SK-N-SH treated with all-trans-retinoic acid at 6 μM for 48 hours (cell line): Measurements from ENCODE around the gene TNS2.

Source experiments
- ATAC-seq: fragments of 200-7000 bp; cut with Tn5 transposase; 3 replicates; pipeline ENCODE4 v1.9.1; 2020; ENCODE audit warnings: mild to moderate bottlenecking, moderate library complexity
- ARNTL ChIP-seq: fragments of 450-650 bp; formaldehyde crosslinking; IDR thresholded peaks from 2 replicates; pipeline ENCODE4 v1.5.0; 2020; ENCODE audit warnings: low read depth, mild to moderate bottlenecking, moderate library complexity, borderline replicate concordance
- BACH2 ChIP-seq: fragments of 250-450 bp; sonication (Bioruptor Pico); IDR thresholded peaks from 2 replicates; pipeline ENCODE4 v1.9.0; 2021; ENCODE audit warnings: mild to moderate bottlenecking, borderline replicate concordance
- CSDC2 ChIP-seq: fragments of 250-450 bp; sonication (Bioruptor Pico); IDR thresholded peaks from 2 replicates; pipeline ENCODE4 v1.5.0; 2020; ENCODE audit warnings: mild to moderate bottlenecking, moderate library complexity
- CSRNP3 ChIP-seq: fragments of 250-450 bp; sonication (Bioruptor Pico); IDR thresholded peaks from 2 replicates; pipeline ENCODE4 v1.5.1; 2021; ENCODE audit warnings: mild to moderate bottlenecking, moderate library complexity
- ESRRG ChIP-seq: fragments of 250-450 bp; sonication (Bioruptor Pico); IDR thresholded peaks from 2 replicates; pipeline ENCODE4 v1.6.1; 2021; ENCODE audit warnings: mild to moderate bottlenecking
- ISL1 ChIP-seq: fragments of 250-450 bp; sonication (Bioruptor Pico); IDR thresholded peaks from 2 replicates; pipeline ENCODE4 v2.1.2; 2022; ENCODE audit warnings: mild to moderate bottlenecking, moderate library complexity
- OSR1 ChIP-seq: fragments of 250-450 bp; sonication (Bioruptor Pico); IDR thresholded peaks from 2 replicates; pipeline ENCODE4 v1.8.0; 2022; ENCODE audit warnings: moderate library complexity, mild to moderate bottlenecking, inconsistent platforms
- POU6F1 ChIP-seq: fragments of 250-450 bp; sonication (Bioruptor Pico); IDR thresholded peaks from 2 replicates; pipeline ENCODE4 v1.8.0; 2021; ENCODE audit warnings: low read depth, mild to moderate bottlenecking, moderate library complexity, borderline replicate concordance
- PPARA ChIP-seq: fragments of 250-450 bp; sonication (Bioruptor Pico); IDR thresholded peaks from 2 replicates; pipeline ENCODE4 v1.5.0; 2020; ENCODE audit warnings: mild to moderate bottlenecking, borderline replicate concordance
- RARB ChIP-seq: fragments of 250-450 bp; sonication (Bioruptor Pico); IDR thresholded peaks from 2 replicates; pipeline ENCODE4 v1.8.0; 2021; ENCODE audit warnings: mild to moderate bottlenecking, moderate library complexity
- TCF4 ChIP-seq: fragments of 250-450 bp; sonication (Bioruptor Pico); IDR thresholded peaks from 2 replicates; pipeline ENCODE4 v1.8.0; 2021; ENCODE audit warnings: mild to moderate bottlenecking, moderate library complexity, borderline replicate concordance
- TOX ChIP-seq: fragments of 250-450 bp; sonication (Bioruptor Pico); IDR thresholded peaks from 2 replicates; pipeline ENCODE4 v1.8.0; 2021; ENCODE audit warnings: mild to moderate bottlenecking, moderate library complexity, borderline replicate concordance
- ZC3H10 ChIP-seq: fragments of 250-450 bp; sonication (Bioruptor Pico); IDR thresholded peaks from 2 replicates; pipeline ENCODE4 v1.5.1; 2021; ENCODE audit warnings: mild to moderate bottlenecking, moderate library complexity
- ZFP30 ChIP-seq: fragments of 450-650 bp; formaldehyde crosslinking; IDR thresholded peaks from 2 replicates; pipeline ENCODE4 v1.5.0; 2022; ENCODE audit warnings: mild to moderate bottlenecking, moderate library complexity
- ZNF70 ChIP-seq: fragments of 450-650 bp; formaldehyde crosslinking; IDR thresholded peaks from 2 replicates; pipeline ENCODE4 v1.5.0; 2020; ENCODE audit warnings: mild to moderate bottlenecking, moderate library complexity
- ZNF8 ChIP-seq: fragments of 450-650 bp; formaldehyde crosslinking; IDR thresholded peaks from 2 replicates; pipeline ENCODE4 v1.5.0; 2020; ENCODE audit warnings: mild to moderate bottlenecking, moderate library complexity
- TF ChIP-seq, protein P1 (sequence below): fragments of 250-450 bp; sonication (Bioruptor Pico); IDR thresholded peaks from 2 replicates; pipeline ENCODE4 v1.8.0; 2020; ENCODE audit warnings: mild to moderate bottlenecking, moderate library complexity, borderline replicate concordance
- TF ChIP-seq, protein P2 (sequence below): fragments of 250-450 bp; sonication (Bioruptor Pico); IDR thresholded peaks from 2 replicates; pipeline ENCODE4 v1.5.0; 2020; ENCODE audit warnings: mild to moderate bottlenecking, moderate library complexity

The TNS2 gene

DNA sequence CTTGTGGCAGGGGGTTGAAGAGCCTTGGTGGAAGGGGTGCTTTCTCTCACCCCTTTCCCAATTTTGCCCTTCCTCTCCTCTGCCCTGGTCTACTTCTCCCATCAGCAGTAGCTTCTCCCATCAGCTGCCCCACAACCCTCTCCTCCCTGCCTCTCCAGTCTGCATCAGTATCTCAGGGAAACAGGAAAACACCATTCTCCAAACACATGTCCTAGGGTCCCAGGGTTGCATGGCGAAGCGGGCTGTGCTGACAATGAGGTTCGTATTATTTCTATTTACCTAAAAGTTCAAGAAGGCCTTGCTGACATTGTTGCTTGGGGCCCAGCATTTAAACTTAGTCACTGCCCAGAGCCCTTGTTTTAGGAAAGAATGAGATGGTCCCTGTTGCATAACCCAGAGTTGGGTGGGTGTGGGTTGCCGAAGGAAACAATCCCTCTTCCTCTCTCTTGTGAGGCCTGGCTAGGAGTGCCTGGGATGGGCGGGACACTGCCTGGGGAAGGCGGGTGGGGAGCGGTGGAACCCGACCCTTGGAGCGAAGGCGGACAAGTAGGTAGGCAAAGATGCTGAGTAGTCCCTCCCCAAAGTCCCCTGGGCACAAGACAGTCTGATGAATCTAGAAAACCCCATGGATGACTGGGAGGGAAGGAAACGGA is 46.4 kb downstream of the TNS2 start:
- ATAC-seq, result no peak
- TF ChIP-seq OSR1 (CRISPR knock-in tag), result no peak
- TF ChIP-seq PPARA, result no peak
- no peak for TF ChIP-seq POU6F1 (CRISPR knock-in tag)
- no peak for TF ChIP-seq BACH2 (CRISPR knock-in tag)
- TF ChIP-seq ISL1 (CRISPR knock-in tag), result no peak
- TF ChIP-seq ARNTL (CRISPR knock-in tag), result no peak
- TF ChIP-seq ZNF8 (CRISPR knock-in tag), result no peak
- no peak for TF ChIP-seq ZC3H10 (CRISPR knock-in tag)
- TF ChIP-seq ZNF70 (CRISPR knock-in tag), result no peak
- TF ChIP-seq TCF4 (CRISPR knock-in tag), result no peak
- TF ChIP-seq ESRRG (CRISPR knock-in tag), result no peak
- TF ChIP-seq, protein P1, sequence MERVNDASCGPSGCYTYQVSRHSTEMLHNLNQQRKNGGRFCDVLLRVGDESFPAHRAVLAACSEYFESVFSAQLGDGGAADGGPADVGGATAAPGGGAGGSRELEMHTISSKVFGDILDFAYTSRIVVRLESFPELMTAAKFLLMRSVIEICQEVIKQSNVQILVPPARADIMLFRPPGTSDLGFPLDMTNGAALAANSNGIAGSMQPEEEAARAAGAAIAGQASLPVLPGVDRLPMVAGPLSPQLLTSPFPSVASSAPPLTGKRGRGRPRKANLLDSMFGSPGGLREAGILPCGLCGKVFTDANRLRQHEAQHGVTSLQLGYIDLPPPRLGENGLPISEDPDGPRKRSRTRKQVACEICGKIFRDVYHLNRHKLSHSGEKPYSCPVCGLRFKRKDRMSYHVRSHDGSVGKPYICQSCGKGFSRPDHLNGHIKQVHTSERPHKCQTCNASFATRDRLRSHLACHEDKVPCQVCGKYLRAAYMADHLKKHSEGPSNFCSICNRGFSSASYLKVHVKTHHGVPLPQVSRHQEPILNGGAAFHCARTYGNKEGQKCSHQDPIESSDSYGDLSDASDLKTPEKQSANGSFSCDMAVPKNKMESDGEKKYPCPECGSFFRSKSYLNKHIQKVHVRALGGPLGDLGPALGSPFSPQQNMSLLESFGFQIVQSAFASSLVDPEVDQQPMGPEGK (CRISPR knock-in tag), result no peak
- no peak for TF ChIP-seq RARB (CRISPR knock-in tag)

DNA sequence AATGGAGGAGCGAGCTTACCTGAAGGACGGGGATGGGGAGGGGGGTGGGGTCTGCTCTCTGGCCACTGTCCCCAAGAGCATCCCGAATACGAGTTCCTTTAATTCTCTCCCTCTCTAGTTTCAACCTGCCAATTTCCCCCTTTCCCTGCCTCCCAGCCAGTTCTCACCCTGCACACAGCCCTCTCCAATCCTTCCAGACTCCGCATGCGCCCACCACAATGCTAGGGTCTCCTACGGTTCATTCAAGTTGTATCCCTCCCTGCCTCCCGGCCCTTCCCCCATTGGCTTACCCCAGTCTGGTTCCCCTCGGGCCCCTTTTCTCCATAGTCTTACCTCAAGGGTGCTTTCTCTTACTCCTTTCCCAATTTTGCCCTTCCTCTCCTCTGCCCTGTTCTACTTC is 46.9 kb downstream of the TNS2 start:
- no peak for TF ChIP-seq CSRNP3 (CRISPR knock-in tag)
- no peak for TF ChIP-seq ESRRG (CRISPR knock-in tag)
- no peak for ATAC-seq

DNA sequence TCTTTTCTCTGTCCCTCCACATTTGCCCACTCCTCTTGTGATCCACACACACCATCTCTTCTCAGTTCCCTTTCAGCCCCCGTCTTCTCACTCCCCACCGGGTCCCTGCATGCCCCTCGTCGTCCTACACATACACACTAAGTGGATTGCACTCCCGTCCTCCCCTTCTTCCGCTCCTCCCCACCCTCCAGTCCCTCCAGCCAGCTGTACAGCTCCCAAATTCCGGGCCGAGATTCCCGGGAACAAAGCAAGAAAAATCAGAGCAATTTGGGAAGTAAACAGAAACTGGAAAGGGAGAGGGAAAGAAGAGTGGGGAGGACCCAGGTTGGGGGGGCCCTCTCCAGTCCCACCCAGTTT is 47.3 kb downstream of the TNS2 start:
- TF ChIP-seq, protein P2, sequence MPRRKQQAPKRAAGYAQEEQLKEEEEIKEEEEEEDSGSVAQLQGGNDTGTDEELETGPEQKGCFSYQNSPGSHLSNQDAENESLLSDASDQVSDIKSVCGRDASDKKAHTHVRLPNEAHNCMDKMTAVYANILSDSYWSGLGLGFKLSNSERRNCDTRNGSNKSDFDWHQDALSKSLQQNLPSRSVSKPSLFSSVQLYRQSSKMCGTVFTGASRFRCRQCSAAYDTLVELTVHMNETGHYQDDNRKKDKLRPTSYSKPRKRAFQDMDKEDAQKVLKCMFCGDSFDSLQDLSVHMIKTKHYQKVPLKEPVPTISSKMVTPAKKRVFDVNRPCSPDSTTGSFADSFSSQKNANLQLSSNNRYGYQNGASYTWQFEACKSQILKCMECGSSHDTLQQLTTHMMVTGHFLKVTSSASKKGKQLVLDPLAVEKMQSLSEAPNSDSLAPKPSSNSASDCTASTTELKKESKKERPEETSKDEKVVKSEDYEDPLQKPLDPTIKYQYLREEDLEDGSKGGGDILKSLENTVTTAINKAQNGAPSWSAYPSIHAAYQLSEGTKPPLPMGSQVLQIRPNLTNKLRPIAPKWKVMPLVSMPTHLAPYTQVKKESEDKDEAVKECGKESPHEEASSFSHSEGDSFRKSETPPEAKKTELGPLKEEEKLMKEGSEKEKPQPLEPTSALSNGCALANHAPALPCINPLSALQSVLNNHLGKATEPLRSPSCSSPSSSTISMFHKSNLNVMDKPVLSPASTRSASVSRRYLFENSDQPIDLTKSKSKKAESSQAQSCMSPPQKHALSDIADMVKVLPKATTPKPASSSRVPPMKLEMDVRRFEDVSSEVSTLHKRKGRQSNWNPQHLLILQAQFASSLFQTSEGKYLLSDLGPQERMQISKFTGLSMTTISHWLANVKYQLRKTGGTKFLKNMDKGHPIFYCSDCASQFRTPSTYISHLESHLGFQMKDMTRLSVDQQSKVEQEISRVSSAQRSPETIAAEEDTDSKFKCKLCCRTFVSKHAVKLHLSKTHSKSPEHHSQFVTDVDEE, result no peak
- TF ChIP-seq CSDC2 (CRISPR knock-in tag) (no peak), ZFP30 (CRISPR knock-in tag) (no peak), CSRNP3 (CRISPR knock-in tag) (no peak), TOX (no peak), ZNF8 (CRISPR knock-in tag) (no peak)
- TF ChIP-seq, protein P1 (CRISPR knock-in tag), result peak; percentile 19; the same call in 1 of the 2 replicates
- peak; percentile 18 for ATAC-seq
